GM23338 (cell line): Measurements from ENCODE around the gene ZNF429. TPM values are rescaled to one million over a fixed set of nuclear protein-coding genes. Genes with fewer than 3 reads are reported as not detected.

Source experiments
- ATAC-seq: fragments of 200-7000 bp; cut with Tn5 transposase; 3 replicates; pipeline ENCODE4 v1.9.1; 2020
- DNase-seq: peaks from one replicate; pipeline ENCODE4 v3.0.0-alpha.2; 2015; ENCODE audit warnings: low spot score
- H2AFZ ChIP-seq: fragments of 200-600 bp; sonication (generic); 2 replicates; pipeline ENCODE4 v1.8.0; 2016; ENCODE audit warnings: antibody characterized with exemption, mild to moderate bottlenecking, moderate library complexity
- H3F3A ChIP-seq: fragments of 200-600 bp; sonication (generic); replicated peaks from 2 replicates; pipeline ENCODE4 v1.8.0; 2017; ENCODE audit warnings: antibody characterized with exemption, mixed run types, low read depth
- H3K27ac ChIP-seq: fragments of 200-600 bp; sonication (generic); 2 replicates; pipeline ENCODE4 v1.6.1; 2016; ENCODE audit warnings: low read depth
- H3K27me3 ChIP-seq: fragments of 200-600 bp; sonication (generic); 2 replicates; pipeline ENCODE4 v1.8.0; 2016; ENCODE audit warnings: mild to moderate bottlenecking, mixed run types, moderate library complexity; ENCODE audit not compliant: insufficient read depth
- H3K36me3 ChIP-seq: fragments of 200-600 bp; sonication (generic); 2 replicates; pipeline ENCODE4 v1.8.0; 2016; ENCODE audit warnings: mild to moderate bottlenecking; ENCODE audit not compliant: insufficient read depth
- H3K4me1 ChIP-seq: fragments of 200-600 bp; sonication (generic); 2 replicates; pipeline ENCODE4 v1.8.0; 2016; ENCODE audit warnings: mild to moderate bottlenecking, moderate library complexity; ENCODE audit not compliant: insufficient read depth
- H3K4me2 ChIP-seq: fragments of 200-600 bp; sonication (generic); 2 replicates; pipeline ENCODE4 v1.7.1; 2017; ENCODE audit warnings: mixed run types
- H3K4me3 ChIP-seq: fragments of 200-600 bp; sonication (generic); 2 replicates; pipeline ENCODE4 v1.6.1; 2016; ENCODE audit warnings: mixed run types
- H3K79me2 ChIP-seq: fragments of 200-600 bp; sonication (generic); replicated peaks from 2 replicates; pipeline ENCODE4 v1.8.0; 2017; ENCODE audit warnings: mild to moderate bottlenecking; ENCODE audit not compliant: insufficient read depth
- H3K9me2 ChIP-seq: fragments of 200-600 bp; sonication (generic); 2 replicates; pipeline ENCODE4 v1.8.0; 2017; ENCODE audit not compliant: insufficient read depth
- H4K20me1 ChIP-seq: fragments of 200-600 bp; sonication (generic); replicated peaks from 2 replicates; pipeline ENCODE4 v1.8.0; 2017; ENCODE audit warnings: mild to moderate bottlenecking; ENCODE audit not compliant: insufficient read depth
- H3K27ac Mint-ChIP-seq: 2 replicates; pipeline ENCODE4 v1.8.0; 2020; ENCODE audit warnings: inconsistent platforms, mild to moderate bottlenecking, moderate library complexity, mixed read lengths
- H3K27me3 Mint-ChIP-seq: 3 replicates; pipeline ENCODE4 v1.8.0; 2022; ENCODE audit warnings: low read depth, mild to moderate bottlenecking, moderate library complexity, mixed read lengths, inconsistent platforms; ENCODE audit not compliant: insufficient read depth, poor library complexity
- H3K36me3 Mint-ChIP-seq: 3 replicates; pipeline ENCODE4 v1.8.0; 2021; ENCODE audit warnings: low read depth, mild to moderate bottlenecking, inconsistent platforms, moderate library complexity, mixed read lengths
- H3K4me1 Mint-ChIP-seq: 3 replicates; pipeline ENCODE4 v1.8.0; 2020; ENCODE audit warnings: mild to moderate bottlenecking, inconsistent platforms, mixed read lengths
- H3K4me3 Mint-ChIP-seq: 3 replicates; pipeline ENCODE4 v1.8.0; 2021; ENCODE audit warnings: moderate library complexity, mild to moderate bottlenecking, inconsistent platforms, mixed read lengths
- H3K9me3 Mint-ChIP-seq: 3 replicates; pipeline ENCODE4 v1.8.0; 2020; ENCODE audit warnings: moderate library complexity, mild to moderate bottlenecking, inconsistent platforms, mixed read lengths
- EZH2 ChIP-seq: fragments of 200-600 bp; sonication (generic); IDR thresholded peaks from one replicate; pipeline ENCODE4 v1.8.0; 2017; ENCODE audit warnings: antibody characterized with exemption, mild to moderate bottlenecking, low read depth; ENCODE audit not compliant: unreplicated experiment
- EZH2phosphoT487 ChIP-seq: fragments of 200-600 bp; sonication (generic); IDR thresholded peaks from one replicate; pipeline ENCODE4 v1.8.1; 2018; ENCODE audit warnings: antibody characterized with exemption; ENCODE audit not compliant: unreplicated experiment
- JUNB ChIP-seq: IDR thresholded peaks from one replicate; pipeline ENCODE4 v1.6.1; 2016; ENCODE audit warnings: antibody characterized with exemption; ENCODE audit not compliant: unreplicated experiment
- NANOG ChIP-seq: IDR thresholded peaks from 2 replicates; pipeline ENCODE4 v1.6.1; 2016; ENCODE audit warnings: antibody characterized with exemption, borderline replicate concordance
- STAT1 ChIP-seq: IDR thresholded peaks from one replicate; pipeline ENCODE4 v1.6.1; 2016; ENCODE audit warnings: antibody characterized with exemption; ENCODE audit not compliant: unreplicated experiment
- ZNF114 ChIP-seq: fragments of 250-450 bp; sonication (Bioruptor Pico); IDR thresholded peaks from 2 replicates; pipeline ENCODE4 v1.5.0; 2020; ENCODE audit warnings: mild to moderate bottlenecking, moderate library complexity
- ZNF331 ChIP-seq: fragments of 250-450 bp; sonication (Bioruptor Pico); IDR thresholded peaks from 2 replicates; pipeline ENCODE4 v1.5.0; 2020; ENCODE audit warnings: low read depth, mild to moderate bottlenecking, moderate library complexity
- polyA plus RNA-seq: library from polyadenylated mRNA; unstranded; fragments of >200 nt; fragmentation: Nextera tagmentation; extraction: Ambion mirVana; gene quantifications from 2 replicates; pipeline ENCODE4 v1.2.1, GENCODE V29; 2016
- total RNA-seq: library from RNA; depleted of rRNA; stranded (reverse); fragments of >200 nt; shearing (Covaris generic); gene quantifications from 2 replicates; pipeline ENCODE4 v1.2.3, GENCODE V29; 2014
- TF ChIP-seq, protein P1 (sequence below): IDR thresholded peaks from 2 replicates; pipeline ENCODE4 v1.6.1; 2016; ENCODE audit warnings: antibody characterized with exemption
- TF ChIP-seq, protein P2 (sequence below): IDR thresholded peaks from one replicate; pipeline ENCODE4 v1.6.1; 2018; ENCODE audit warnings: antibody characterized with exemption; ENCODE audit not compliant: unreplicated experiment
- TF ChIP-seq, protein P3 (sequence below): fragments of 250-450 bp; sonication (Bioruptor Pico); IDR thresholded peaks from 2 replicates; pipeline ENCODE4 v1.5.0; 2020; ENCODE audit warnings: mild to moderate bottlenecking, moderate library complexity

The ZNF429 gene
- total and polyA plus RNA-seq, 2 experiments from 2014 or later: 13.4 to 18.9 TPM

- ATAC-seq: no peak
- no peak for DNase-seq
- Histone ChIP-seq H3K4me1 (no peaks in the 10 kb centered on the region), H4K20me1 (no peaks in the 10 kb centered on the region), H3K79me2 (no peaks in the 10 kb centered on the region), H3K27me3 (peaks cover 8% of the 10 kb centered on the region), H3K4me3 (no peak overlapping the region), H3K9me2 (no peaks in the 10 kb centered on the region), H2AFZ (no peak overlapping the region), H3K4me2 (no peak overlapping the region), H3F3A (no peaks in the 10 kb centered on the region), H3K27ac (no peak overlapping the region), H3K36me3 (no peaks in the 10 kb centered on the region; the same call in 1 of the 2 replicates)
- TF ChIP-seq, protein P1, sequence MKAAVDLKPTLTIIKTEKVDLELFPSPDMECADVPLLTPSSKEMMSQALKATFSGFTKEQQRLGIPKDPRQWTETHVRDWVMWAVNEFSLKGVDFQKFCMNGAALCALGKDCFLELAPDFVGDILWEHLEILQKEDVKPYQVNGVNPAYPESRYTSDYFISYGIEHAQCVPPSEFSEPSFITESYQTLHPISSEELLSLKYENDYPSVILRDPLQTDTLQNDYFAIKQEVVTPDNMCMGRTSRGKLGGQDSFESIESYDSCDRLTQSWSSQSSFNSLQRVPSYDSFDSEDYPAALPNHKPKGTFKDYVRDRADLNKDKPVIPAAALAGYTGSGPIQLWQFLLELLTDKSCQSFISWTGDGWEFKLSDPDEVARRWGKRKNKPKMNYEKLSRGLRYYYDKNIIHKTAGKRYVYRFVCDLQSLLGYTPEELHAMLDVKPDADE: no peak
- TF ChIP-seq ZNF331 (CRISPR knock-in tag): no peak
- no peak for TF ChIP-seq STAT1
- no peak for TF ChIP-seq NANOG
- no peak for TF ChIP-seq EZH2
- TF ChIP-seq, protein P2, sequence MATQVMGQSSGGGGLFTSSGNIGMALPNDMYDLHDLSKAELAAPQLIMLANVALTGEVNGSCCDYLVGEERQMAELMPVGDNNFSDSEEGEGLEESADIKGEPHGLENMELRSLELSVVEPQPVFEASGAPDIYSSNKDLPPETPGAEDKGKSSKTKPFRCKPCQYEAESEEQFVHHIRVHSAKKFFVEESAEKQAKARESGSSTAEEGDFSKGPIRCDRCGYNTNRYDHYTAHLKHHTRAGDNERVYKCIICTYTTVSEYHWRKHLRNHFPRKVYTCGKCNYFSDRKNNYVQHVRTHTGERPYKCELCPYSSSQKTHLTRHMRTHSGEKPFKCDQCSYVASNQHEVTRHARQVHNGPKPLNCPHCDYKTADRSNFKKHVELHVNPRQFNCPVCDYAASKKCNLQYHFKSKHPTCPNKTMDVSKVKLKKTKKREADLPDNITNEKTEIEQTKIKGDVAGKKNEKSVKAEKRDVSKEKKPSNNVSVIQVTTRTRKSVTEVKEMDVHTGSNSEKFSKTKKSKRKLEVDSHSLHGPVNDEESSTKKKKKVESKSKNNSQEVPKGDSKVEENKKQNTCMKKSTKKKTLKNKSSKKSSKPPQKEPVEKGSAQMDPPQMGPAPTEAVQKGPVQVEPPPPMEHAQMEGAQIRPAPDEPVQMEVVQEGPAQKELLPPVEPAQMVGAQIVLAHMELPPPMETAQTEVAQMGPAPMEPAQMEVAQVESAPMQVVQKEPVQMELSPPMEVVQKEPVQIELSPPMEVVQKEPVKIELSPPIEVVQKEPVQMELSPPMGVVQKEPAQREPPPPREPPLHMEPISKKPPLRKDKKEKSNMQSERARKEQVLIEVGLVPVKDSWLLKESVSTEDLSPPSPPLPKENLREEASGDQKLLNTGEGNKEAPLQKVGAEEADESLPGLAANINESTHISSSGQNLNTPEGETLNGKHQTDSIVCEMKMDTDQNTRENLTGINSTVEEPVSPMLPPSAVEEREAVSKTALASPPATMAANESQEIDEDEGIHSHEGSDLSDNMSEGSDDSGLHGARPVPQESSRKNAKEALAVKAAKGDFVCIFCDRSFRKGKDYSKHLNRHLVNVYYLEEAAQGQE: no peak
- no peak for TF ChIP-seq JUNB
- no peak for TF ChIP-seq EZH2phosphoT487
- Mint-ChIP-seq H3K4me3 (no peak overlapping the region), H3K36me3 (peaks cover 16% of the 10 kb centered on the region; the same call in 2 of the 3 replicates), H3K4me1 (no peaks in the 10 kb centered on the region), H3K27ac (no peak overlapping the region), H3K27me3 (peaks cover 6% of the 10 kb centered on the region), H3K9me3 (peaks cover 37% of the 10 kb centered on the region)
These were observed 74.7 kb downstream of the ZNF429 start for GRCh38 chr19:21580101-21580500.

DNA sequence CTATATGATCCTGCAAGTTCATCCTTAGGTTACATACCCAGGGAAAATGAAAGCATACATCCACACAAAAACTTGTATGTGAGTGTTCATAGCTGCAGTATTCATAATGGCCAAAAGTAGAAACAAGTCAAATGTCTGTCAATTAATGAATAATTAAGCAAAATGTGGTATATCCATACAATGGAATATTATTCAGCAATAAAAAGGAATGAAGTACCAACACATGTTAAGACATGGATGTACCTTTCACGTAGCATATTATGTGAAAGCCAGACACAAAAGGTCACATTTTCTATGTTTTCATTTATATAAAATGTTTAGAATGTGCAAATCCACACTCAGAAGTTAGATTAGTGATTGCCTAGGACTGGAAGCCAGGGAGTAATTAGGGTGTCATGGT, 75.4 kb downstream of the ZNF429 start:
- no peaks in the 10 kb centered on the region for H3K79me2 ChIP-seq
- H3K27ac Mint-ChIP-seq: no peak overlapping the region
- no peaks in the 10 kb centered on the region for H3K4me1 Mint-ChIP-seq
- H3K27ac ChIP-seq: no peak overlapping the region
- no peak overlapping the region for H3K4me3 ChIP-seq
- H3K27me3 ChIP-seq: peaks cover 15% of the 10 kb centered on the region
- ATAC-seq: no peak
- peaks cover 10% of the 10 kb centered on the region for H3K27me3 Mint-ChIP-seq
- H3K4me1 ChIP-seq: no peaks in the 10 kb centered on the region
- no peaks in the 10 kb centered on the region for H3F3A ChIP-seq
- peaks cover 14% of the 10 kb centered on the region; the same call in 2 of the 3 replicates for H3K36me3 Mint-ChIP-seq
- H3K36me3 ChIP-seq: no peaks in the 10 kb centered on the region; the same call in 1 of the 2 replicates
- H3K9me2 ChIP-seq: no peaks in the 10 kb centered on the region
- no peak overlapping the region for H2AFZ ChIP-seq
- no peak overlapping the region for H3K4me2 ChIP-seq
- no peak overlapping the region for H3K4me3 Mint-ChIP-seq
- no peaks in the 10 kb centered on the region for H4K20me1 ChIP-seq
- peaks cover 32% of the 10 kb centered on the region for H3K9me3 Mint-ChIP-seq
- DNase-seq: no peak
- no peak for TF ChIP-seq EZH2phosphoT487
- TF ChIP-seq NANOG: no peak
- no peak for TF ChIP-seq ZNF114 (CRISPR knock-in tag)
- TF ChIP-seq ZNF331 (CRISPR knock-in tag): no peak
- TF ChIP-seq, protein P3, sequence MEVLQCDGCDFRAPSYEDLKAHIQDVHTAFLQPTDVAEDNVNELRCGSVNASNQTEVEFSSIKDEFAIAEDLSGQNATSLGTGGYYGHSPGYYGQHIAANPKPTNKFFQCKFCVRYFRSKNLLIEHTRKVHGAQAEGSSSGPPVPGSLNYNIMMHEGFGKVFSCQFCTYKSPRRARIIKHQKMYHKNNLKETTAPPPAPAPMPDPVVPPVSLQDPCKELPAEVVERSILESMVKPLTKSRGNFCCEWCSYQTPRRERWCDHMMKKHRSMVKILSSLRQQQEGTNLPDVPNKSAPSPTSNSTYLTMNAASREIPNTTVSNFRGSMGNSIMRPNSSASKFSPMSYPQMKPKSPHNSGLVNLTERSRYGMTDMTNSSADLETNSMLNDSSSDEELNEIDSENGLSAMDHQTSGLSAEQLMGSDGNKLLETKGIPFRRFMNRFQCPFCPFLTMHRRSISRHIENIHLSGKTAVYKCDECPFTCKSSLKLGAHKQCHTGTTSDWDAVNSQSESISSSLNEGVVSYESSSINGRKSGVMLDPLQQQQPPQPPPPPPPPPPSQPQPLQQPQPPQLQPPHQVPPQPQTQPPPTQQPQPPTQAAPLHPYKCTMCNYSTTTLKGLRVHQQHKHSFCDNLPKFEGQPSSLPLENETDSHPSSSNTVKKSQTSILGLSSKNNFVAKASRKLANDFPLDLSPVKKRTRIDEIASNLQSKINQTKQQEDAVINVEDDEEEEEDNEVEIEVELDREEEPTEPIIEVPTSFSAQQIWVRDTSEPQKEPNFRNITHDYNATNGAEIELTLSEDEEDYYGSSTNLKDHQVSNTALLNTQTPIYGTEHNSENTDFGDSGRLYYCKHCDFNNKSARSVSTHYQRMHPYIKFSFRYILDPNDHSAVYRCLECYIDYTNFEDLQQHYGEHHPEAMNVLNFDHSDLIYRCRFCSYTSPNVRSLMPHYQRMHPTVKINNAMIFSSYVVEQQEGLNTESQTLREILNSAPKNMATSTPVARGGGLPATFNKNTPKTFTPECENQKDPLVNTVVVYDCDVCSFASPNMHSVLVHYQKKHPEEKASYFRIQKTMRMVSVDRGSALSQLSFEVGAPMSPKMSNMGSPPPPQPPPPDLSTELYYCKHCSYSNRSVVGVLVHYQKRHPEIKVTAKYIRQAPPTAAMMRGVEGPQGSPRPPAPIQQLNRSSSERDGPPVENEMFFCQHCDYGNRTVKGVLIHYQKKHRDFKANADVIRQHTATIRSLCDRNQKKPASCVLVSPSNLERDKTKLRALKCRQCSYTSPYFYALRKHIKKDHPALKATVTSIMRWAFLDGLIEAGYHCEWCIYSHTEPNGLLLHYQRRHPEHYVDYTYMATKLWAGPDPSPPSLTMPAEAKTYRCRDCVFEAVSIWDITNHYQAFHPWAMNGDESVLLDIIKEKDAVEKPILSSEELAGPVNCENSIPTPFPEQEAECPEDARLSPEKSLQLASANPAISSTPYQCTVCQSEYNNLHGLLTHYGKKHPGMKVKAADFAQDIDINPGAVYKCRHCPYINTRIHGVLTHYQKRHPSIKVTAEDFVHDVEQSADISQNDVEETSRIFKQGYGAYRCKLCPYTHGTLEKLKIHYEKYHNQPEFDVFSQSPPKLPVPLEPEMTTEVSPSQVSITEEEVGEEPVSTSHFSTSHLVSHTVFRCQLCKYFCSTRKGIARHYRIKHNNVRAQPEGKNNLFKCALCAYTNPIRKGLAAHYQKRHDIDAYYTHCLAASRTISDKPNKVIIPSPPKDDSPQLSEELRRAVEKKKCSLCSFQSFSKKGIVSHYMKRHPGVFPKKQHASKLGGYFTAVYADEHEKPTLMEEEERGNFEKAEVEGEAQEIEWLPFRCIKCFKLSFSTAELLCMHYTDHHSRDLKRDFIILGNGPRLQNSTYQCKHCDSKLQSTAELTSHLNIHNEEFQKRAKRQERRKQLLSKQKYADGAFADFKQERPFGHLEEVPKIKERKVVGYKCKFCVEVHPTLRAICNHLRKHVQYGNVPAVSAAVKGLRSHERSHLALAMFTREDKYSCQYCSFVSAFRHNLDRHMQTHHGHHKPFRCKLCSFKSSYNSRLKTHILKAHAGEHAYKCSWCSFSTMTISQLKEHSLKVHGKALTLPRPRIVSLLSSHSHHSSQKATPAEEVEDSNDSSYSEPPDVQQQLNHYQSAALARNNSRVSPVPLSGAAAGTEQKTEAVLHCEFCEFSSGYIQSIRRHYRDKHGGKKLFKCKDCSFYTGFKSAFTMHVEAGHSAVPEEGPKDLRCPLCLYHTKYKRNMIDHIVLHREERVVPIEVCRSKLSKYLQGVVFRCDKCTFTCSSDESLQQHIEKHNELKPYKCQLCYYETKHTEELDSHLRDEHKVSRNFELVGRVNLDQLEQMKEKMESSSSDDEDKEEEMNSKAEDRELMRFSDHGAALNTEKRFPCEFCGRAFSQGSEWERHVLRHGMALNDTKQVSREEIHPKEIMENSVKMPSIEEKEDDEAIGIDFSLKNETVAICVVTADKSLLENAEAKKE (CRISPR knock-in tag): no peak
- TF ChIP-seq EZH2: no peak
